Uterus (tissue), 2 donors: Measurements from ENCODE around the gene KRTAP5-7.

Experiments
- POLR2A ChIP-seq, 2 donors: fragments of 450-650 bp; IDR thresholded peaks; one replicate each; pipeline ENCODE4 v1.6.1; 2016; ENCODE audit warnings: antibody characterized with exemption in 2 of 2, mild to moderate bottlenecking in 1 of 2, moderate library complexity in 1 of 2
- TF ChIP-seq, protein P1 (sequence below), 4 experiments: fragments of 200-600 bp in 2 of 4; fragments of 450-650 bp in 2 of 4; sonication (generic) in 2 of 4; IDR thresholded peaks; one replicate each; pipeline ENCODE4 v1.5.1; 2016 to 2019; ENCODE audit warnings: antibody characterized with exemption in 4 of 4, mild to moderate bottlenecking in 2 of 4, moderate library complexity in 1 of 4

DNA sequence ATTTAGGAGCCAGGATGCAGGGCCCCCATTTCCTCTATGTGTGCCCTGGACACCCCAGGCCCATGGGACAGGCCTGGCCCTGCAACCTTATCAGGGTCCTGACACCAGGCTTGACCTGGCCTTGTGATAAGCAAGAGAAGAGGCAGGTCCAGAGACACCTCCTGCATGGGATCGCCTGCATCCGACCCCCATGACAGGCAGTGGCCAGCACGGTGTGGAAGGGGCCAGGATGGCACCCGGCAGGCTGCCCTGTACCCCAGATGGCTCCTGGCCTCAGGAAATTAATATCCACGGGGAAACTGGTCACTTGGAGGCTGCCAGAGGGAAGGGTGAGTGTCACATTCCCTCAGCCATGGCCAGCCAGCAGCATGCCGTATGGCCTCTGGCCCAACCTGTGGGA is 27.9 kb downstream of the KRTAP5-7 start:
- TF ChIP-seq POLR2A (IDR thresholded peaks at IDR 0.05), result no peak
- TF ChIP-seq, protein P1, sequence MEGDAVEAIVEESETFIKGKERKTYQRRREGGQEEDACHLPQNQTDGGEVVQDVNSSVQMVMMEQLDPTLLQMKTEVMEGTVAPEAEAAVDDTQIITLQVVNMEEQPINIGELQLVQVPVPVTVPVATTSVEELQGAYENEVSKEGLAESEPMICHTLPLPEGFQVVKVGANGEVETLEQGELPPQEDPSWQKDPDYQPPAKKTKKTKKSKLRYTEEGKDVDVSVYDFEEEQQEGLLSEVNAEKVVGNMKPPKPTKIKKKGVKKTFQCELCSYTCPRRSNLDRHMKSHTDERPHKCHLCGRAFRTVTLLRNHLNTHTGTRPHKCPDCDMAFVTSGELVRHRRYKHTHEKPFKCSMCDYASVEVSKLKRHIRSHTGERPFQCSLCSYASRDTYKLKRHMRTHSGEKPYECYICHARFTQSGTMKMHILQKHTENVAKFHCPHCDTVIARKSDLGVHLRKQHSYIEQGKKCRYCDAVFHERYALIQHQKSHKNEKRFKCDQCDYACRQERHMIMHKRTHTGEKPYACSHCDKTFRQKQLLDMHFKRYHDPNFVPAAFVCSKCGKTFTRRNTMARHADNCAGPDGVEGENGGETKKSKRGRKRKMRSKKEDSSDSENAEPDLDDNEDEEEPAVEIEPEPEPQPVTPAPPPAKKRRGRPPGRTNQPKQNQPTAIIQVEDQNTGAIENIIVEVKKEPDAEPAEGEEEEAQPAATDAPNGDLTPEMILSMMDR (IDR thresholded peaks at IDR 0.05), result no peak
